HCT116 (cell line): Measurements from ENCODE around the gene PLN. TPM values are rescaled to one million over a fixed set of nuclear protein-coding genes. Genes with fewer than 3 reads are reported as not detected.

ENCODE experiments used
- ATAC-seq: fragments of 200-7000 bp; cut with Tn5 transposase; 2 replicates; pipeline ENCODE4 v1.9.1; 2020; ENCODE audit warnings: mild to moderate bottlenecking, moderate library complexity
- BruUV-seq: library from RNA; stranded (reverse); fragments of 400-500 nt; replicated peaks from 2 replicates; lab custom pipeline; 2021; lab: Mats Ljungman, UMichigan
- CTCF ChIA-PET: fragments of 300-600 bp; sonication (Branson Sonifier 250); formaldehyde crosslinking; loops from one replicate; lab custom pipeline; 2021; ENCODE audit warnings: antibody characterized with exemption; lab: Charles Lee
- POLR2A ChIA-PET: fragments of 300-600, 350-600 bp; sonication (Branson Sonifier 250); formaldehyde crosslinking; loops from one replicate; lab custom pipeline; 2021; ENCODE audit warnings: antibody characterized with exemption; lab: Charles Lee
- RAD21 ChIA-PET, 2 experiments: fragments of 300-600 bp; sonication (Branson Sonifier 250); formaldehyde crosslinking; loops; one replicate each; lab custom pipeline; 2023; ENCODE audit warnings: low total read pairs in 2 of 2; ENCODE audit not compliant: uncharacterized antibody in 2 of 2, unreplicated experiment in 2 of 2, low non-redundant PET in 1 of 2; lab: Charles Lee
- DNase-seq: peaks from one replicate; pipeline ENCODE4 v3.0.0-alpha.2; 2010; ENCODE audit warnings: low read depth, low spot score
- H2AFZ ChIP-seq: fragments of 200-600 bp; shearing (Covaris generic), sonication (generic); 2 replicates; pipeline ENCODE4 v1.6.1; 2017; ENCODE audit warnings: low read depth, mixed run types, mixed read lengths, antibody characterized with exemption, low read length; ENCODE audit not compliant: poor library complexity, severe bottlenecking
- H3K27ac ChIP-seq: 2 replicates; pipeline ENCODE4 v1.5.1; 2012; ENCODE audit warnings: low read depth, low read length
- H3K27me3 ChIP-seq: fragments of 200-600 bp; sonication (generic); 2 replicates; pipeline ENCODE4 v1.6.1; 2016; ENCODE audit warnings: mixed run types, low read length, mixed read lengths; ENCODE audit not compliant: insufficient read depth
- H3K36me3 ChIP-seq, 2 experiments: fragments of 200-500 bp in 1 of 2; fragments of 200-600 bp in 1 of 2; sonication (Bioruptor generic) in 1 of 2; sonication (generic) in 1 of 2; 2 replicates each; pipeline versions ENCODE4 v1.5.1 to v1.6.1; 2014 to 2016; ENCODE audit warnings: low read length in 2 of 2, inconsistent platforms in 1 of 2, mixed read lengths in 1 of 2, mixed run types in 1 of 2; ENCODE audit not compliant: insufficient read depth in 2 of 2, control insufficient read depth in 1 of 2
- H3K4me1 ChIP-seq, 2 experiments: fragments of 200-600 bp in 1 of 2; sonication (generic) in 1 of 2; 2 replicates each; pipeline versions ENCODE4 v1.5.1 to v1.6.1; 2012 to 2017; ENCODE audit warnings: low read length in 2 of 2, inconsistent platforms in 1 of 2, mild to moderate bottlenecking in 1 of 2, mixed read lengths in 1 of 2, mixed run types in 1 of 2, moderate library complexity in 1 of 2; ENCODE audit not compliant: insufficient read depth in 2 of 2, control insufficient read depth in 1 of 2
- H3K4me2 ChIP-seq: fragments of 200-600 bp; sonication (generic); 2 replicates; pipeline ENCODE4 v1.6.1; 2017; ENCODE audit warnings: mixed run types, low read length, mixed read lengths
- H3K4me3 ChIP-seq, 2 experiments: fragments of 200-600 bp in 1 of 2; sonication (generic) in 1 of 2; replicated peaks in 1 of 2; 2 replicates each; pipeline ENCODE4 v1.5.1; 2011 to 2016; ENCODE audit warnings: low read length in 2 of 2, control low read depth in 1 of 2, low read depth in 1 of 2, mild to moderate bottlenecking in 1 of 2, mixed read lengths in 1 of 2, mixed run types in 1 of 2
- H3K79me2 ChIP-seq: fragments of 200-600 bp; sonication (generic); 2 replicates; pipeline ENCODE4 v1.6.1; 2017; ENCODE audit warnings: mild to moderate bottlenecking, mixed run types, low read length, moderate library complexity, mixed read lengths; ENCODE audit not compliant: insufficient read depth
- H3K9ac ChIP-seq: fragments of 200-600 bp; sonication (generic); 2 replicates; pipeline ENCODE4 v1.6.1; 2016; ENCODE audit warnings: low read length, mixed read lengths
- H3K9me2 ChIP-seq: fragments of 200-600 bp; sonication (generic), shearing (Covaris generic); 2 replicates; pipeline ENCODE4 v1.6.1; 2017; ENCODE audit warnings: mixed run types, mild to moderate bottlenecking, moderate library complexity; ENCODE audit not compliant: insufficient read depth
- H3K9me3 ChIP-seq, 2 experiments: fragments of 200-500 bp in 1 of 2; fragments of 200-600 bp in 1 of 2; sonication (Bioruptor generic) in 1 of 2; sonication (generic) in 1 of 2; 2 replicates each; pipeline ENCODE4 v1.6.1; 2014 to 2017; ENCODE audit warnings: low read length in 2 of 2, mixed read lengths in 2 of 2, inconsistent platforms in 1 of 2, low read depth in 1 of 2, mild to moderate bottlenecking in 1 of 2, mixed run types in 1 of 2, moderate library complexity in 1 of 2; ENCODE audit not compliant: control insufficient read depth in 1 of 2, insufficient read depth in 1 of 2
- H4K20me1 ChIP-seq: fragments of 200-600 bp; sonication (generic), shearing (Covaris generic); 2 replicates; pipeline ENCODE4 v1.6.1; 2017; ENCODE audit warnings: mixed run types, mild to moderate bottlenecking, moderate library complexity; ENCODE audit not compliant: insufficient read depth
- CBX3 ChIP-seq: IDR thresholded peaks from 2 replicates; pipeline ENCODE4 v1.6.1; 2012; ENCODE audit warnings: low read depth
- CEBPB ChIP-seq: IDR thresholded peaks from 2 replicates; pipeline ENCODE4 v1.6.1; 2012; ENCODE audit warnings: low read depth
- EGR1 ChIP-seq: IDR thresholded peaks from 2 replicates; pipeline ENCODE4 v1.6.1; 2012; ENCODE audit warnings: low read depth
- ELF1 ChIP-seq: IDR thresholded peaks from 2 replicates; pipeline ENCODE4 v1.6.1; 2012; ENCODE audit warnings: low read depth, borderline replicate concordance
- EZH2 ChIP-seq: fragments of 200-600 bp; sonication (generic); IDR thresholded peaks from 2 replicates; pipeline ENCODE4 v1.6.1; 2017; ENCODE audit warnings: antibody characterized with exemption, mixed run types
- EZH2phosphoT487 ChIP-seq: fragments of 200-600 bp; IDR thresholded peaks from 2 replicates; pipeline ENCODE4 v1.6.1; 2018; ENCODE audit warnings: antibody characterized with exemption, borderline replicate concordance
- FOSL1 ChIP-seq: IDR thresholded peaks from 2 replicates; pipeline ENCODE4 v1.6.1; 2012; ENCODE audit warnings: low read depth
- POLR2A ChIP-seq: IDR thresholded peaks from 2 replicates; pipeline ENCODE4 v1.7.0; 2011; ENCODE audit warnings: borderline replicate concordance; ENCODE audit not compliant: insufficient read depth, insufficient read length; ENCODE audit errors: extremely low read depth
- POLR2AphosphoS5 ChIP-seq: IDR thresholded peaks from 2 replicates; pipeline ENCODE4 v1.6.1; 2011; ENCODE audit warnings: mild to moderate bottlenecking, low read depth, low read length, moderate library complexity
- RAD21 ChIP-seq: IDR thresholded peaks from 2 replicates; pipeline ENCODE4 v1.6.1; 2012; ENCODE audit warnings: low read depth, mild to moderate bottlenecking
- SIN3A ChIP-seq: IDR thresholded peaks from 2 replicates; pipeline ENCODE4 v1.6.1; 2012; ENCODE audit warnings: low read depth
- SP1 ChIP-seq: IDR thresholded peaks from 2 replicates; pipeline ENCODE4 v1.6.1; 2012; ENCODE audit warnings: low read depth
- TCF7L2 ChIP-seq: IDR thresholded peaks from 2 replicates; pipeline ENCODE4 v1.7.0; 2011; ENCODE audit warnings: borderline replicate concordance, inconsistent platforms; ENCODE audit not compliant: insufficient read depth, insufficient read length; ENCODE audit errors: extremely low read depth
- YY1 ChIP-seq: IDR thresholded peaks from 2 replicates; pipeline ENCODE4 v1.6.1; 2011; ENCODE audit warnings: low read length, low read depth, moderate library complexity, mild to moderate bottlenecking; ENCODE audit not compliant: insufficient replicate concordance; ENCODE audit errors: extremely low read depth
- ZFX ChIP-seq: fragments of 450-650 bp; IDR thresholded peaks from 2 replicates; pipeline ENCODE4 v1.6.1; 2017
- ZNF274 ChIP-seq: fragments of 200-500 bp; sonication (Bioruptor generic); IDR thresholded peaks from 2 replicates; pipeline ENCODE4 v1.6.1; 2014; ENCODE audit warnings: mild to moderate bottlenecking, low read depth, low read length, inconsistent platforms
- intact Hi-C: fragments of 100-400 bp; cut with micrococcal nuclease; formaldehyde crosslinking; loops from 2 replicates; pipeline ENCODE4 v1.10.0; 2022
- total RNA-seq: library from RNA; stranded (reverse); gene quantifications from one replicate; pipeline ENCODE4 v1.2.1, GENCODE V29; 2021; ENCODE audit not compliant: unreplicated experiment
- TF ChIP-seq, protein P1 (sequence below): IDR thresholded peaks from 2 replicates; pipeline ENCODE4 v1.6.1; 2011; ENCODE audit warnings: mild to moderate bottlenecking, low read length, moderate library complexity; ENCODE audit not compliant: insufficient replicate concordance; ENCODE audit errors: extremely low read depth
- TF ChIP-seq, protein P2 (sequence below): IDR thresholded peaks from 2 replicates; pipeline ENCODE4 v1.6.1; 2012
- TF ChIP-seq, protein P3 (sequence below): IDR thresholded peaks from 2 replicates; pipeline ENCODE4 v1.6.1; 2012

Gene PLN
- total RNA-seq, 1 experiment from 2014 or later = not detected

DNA sequence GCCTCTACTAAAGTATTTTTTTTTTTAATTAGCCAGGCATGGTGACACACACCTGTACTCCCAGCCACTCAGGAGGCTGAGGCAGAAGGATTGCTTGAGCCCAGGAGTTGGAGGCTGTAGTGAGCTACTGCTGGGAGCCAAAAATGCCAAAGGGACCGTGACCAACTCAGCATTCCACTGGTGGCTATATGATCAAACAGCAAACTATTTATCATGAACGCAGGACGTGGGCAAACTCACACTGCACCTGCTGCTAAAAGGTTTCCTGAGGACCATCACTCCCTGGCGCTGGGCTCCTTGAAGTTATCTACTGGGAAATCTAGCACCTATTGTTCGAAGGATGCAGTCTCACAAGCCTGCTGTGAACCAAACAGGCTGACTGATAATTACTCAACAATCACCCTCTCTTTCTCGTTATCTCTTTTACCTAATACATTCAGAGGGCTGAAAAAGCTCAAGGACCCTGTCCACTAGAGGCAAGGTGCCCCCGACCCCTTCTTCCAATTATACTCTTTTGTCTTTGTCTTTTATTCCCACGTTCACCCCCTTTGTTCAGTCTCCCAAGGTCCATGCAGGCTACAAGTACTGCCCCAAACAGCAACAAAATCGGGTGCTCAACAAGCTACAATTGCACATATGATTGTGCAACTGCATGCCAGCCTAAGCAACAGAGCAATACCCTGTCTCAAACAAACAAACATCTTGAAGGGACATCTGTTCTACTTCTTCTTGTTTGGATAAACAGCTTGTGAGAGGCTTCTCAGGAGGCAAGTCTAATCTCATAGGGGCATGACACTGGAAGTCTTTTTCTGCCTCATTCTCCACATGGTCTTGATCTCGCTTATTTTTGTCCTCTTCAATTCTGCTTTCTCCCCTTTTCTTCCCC is 47.7 kb upstream of the PLN start:
- Histone ChIP-seq H3K9me3 (no peaks in the 10 kb centered on the region), H2AFZ (no peak overlapping the region), H3K27ac (no peak overlapping the region), H3K9ac (no peak overlapping the region), H3K79me2 (no peaks in the 10 kb centered on the region), H3K27me3 (no peaks in the 10 kb centered on the region), H3K9me2 (no peaks in the 10 kb centered on the region), H3K4me2 (no peak overlapping the region), H3K4me3 (no peak overlapping the region), H4K20me1 (no peaks in the 10 kb centered on the region), H3K4me1 (peaks cover 3 to 14% of the 10 kb centered on the region in 2 experiments; a peak in 3 of 4 replicates), H3K36me3 (no peaks in the 10 kb centered on the region)
- CTCF ChIA-PET = no interaction called here
- TF ChIP-seq, protein P1, sequence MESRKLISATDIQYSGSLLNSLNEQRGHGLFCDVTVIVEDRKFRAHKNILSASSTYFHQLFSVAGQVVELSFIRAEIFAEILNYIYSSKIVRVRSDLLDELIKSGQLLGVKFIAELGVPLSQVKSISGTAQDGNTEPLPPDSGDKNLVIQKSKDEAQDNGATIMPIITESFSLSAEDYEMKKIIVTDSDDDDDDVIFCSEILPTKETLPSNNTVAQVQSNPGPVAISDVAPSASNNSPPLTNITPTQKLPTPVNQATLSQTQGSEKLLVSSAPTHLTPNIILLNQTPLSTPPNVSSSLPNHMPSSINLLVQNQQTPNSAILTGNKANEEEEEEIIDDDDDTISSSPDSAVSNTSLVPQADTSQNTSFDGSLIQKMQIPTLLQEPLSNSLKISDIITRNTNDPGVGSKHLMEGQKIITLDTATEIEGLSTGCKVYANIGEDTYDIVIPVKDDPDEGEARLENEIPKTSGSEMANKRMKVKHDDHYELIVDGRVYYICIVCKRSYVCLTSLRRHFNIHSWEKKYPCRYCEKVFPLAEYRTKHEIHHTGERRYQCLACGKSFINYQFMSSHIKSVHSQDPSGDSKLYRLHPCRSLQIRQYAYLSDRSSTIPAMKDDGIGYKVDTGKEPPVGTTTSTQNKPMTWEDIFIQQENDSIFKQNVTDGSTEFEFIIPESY = no peak
- TF ChIP-seq ZFX (no peak), RAD21 (no peak), FOSL1 (no peak), POLR2AphosphoS5 (no peak), YY1 (no peak), SP1 (no peak), POLR2A (no peak), ZNF274 (no peak), TCF7L2 (no peak), ELF1 (no peak), CBX3 (no peak), CEBPB (no peak), EGR1 (no peak), SIN3A (no peak), EZH2 (no peak), EZH2phosphoT487 (no peak)
- TF ChIP-seq, protein P2, sequence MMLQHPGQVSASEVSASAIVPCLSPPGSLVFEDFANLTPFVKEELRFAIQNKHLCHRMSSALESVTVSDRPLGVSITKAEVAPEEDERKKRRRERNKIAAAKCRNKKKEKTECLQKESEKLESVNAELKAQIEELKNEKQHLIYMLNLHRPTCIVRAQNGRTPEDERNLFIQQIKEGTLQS = no peak
- TF ChIP-seq, protein P3, sequence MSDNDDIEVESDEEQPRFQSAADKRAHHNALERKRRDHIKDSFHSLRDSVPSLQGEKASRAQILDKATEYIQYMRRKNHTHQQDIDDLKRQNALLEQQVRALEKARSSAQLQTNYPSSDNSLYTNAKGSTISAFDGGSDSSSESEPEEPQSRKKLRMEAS = no peak
- no peak for DNase-seq
- RAD21 ChIA-PET = no interaction called here
- no peak for ATAC-seq
- intact Hi-C loops = loop anchor here (10.0 kb wide), 1 partner anchor 656 kb away; no protein-coding TSS in a partner anchor
- POLR2A ChIA-PET = no interaction called here
- BruUV-seq = no TSS peak
